ENCODE data around the gene RAD51C. TPM values are rescaled to one million over a fixed set of nuclear protein-coding genes. Genes with fewer than 3 reads are reported as not detected.

RAD51C gene
- total RNA-seq: 23.5 and 24.1 TPM in 2 replicates

GRCh38 chr17:58692239-58693055 lies at the start of gene RAD51C:
TSS of gene RAD51C (plus strand) at chr17:58692602. CDS start at chr17:58692644, 42 bp downstream.

GRCh38 chr17:58691701-58692238 lies 632 bp upstream of the RAD51C start, which contains the start of gene TEX14:
TSS of gene TEX14 (minus strand) at chr17:58692045. CDS start at chr17:58652001, 40,044 bp downstream.

GRCh38 chr17:58755577-58756245 lies 63.3 kb downstream of the RAD51C start, which contains the start of gene PPM1E:
TSS of gene PPM1E (plus strand) at chr17:58755854.

Other genes with a start within 250 kb of the RAD51C start
- under 0.01 TPM in 1 of 2 replicates, not detected in the other for gene HSF5, start 204.2 kb upstream of the RAD51C start, total RNA-seq
- 30.7 and 38.7 TPM in 2 replicates for gene MTMR4, start 178.0 kb upstream of the RAD51C start, total RNA-seq
- under 0.01 TPM in 2 replicates for gene TEX14, start 557 bp upstream of the RAD51C start, total RNA-seq
- under 0.01 TPM in 1 of 2 replicates, not detected in the other for gene PPM1E, start 63.3 kb downstream of the RAD51C start, total RNA-seq

All from aortic smooth muscle cell (primary cell).